Fibroblast of lung (primary cell): ENCODE results near the gene ARFRP1.

Experiments used
- EZH2 ChIP-seq: IDR thresholded peaks from 2 replicates; pipeline ENCODE4 v1.5.1; 2012; ENCODE audit warnings: low read length, control low read depth, mild to moderate bottlenecking; ENCODE audit errors: missing control alignments
- TF ChIP-seq, protein P1 (sequence below), 2 donors: IDR thresholded peaks in 1 of 2; conservative IDR thresholded peaks in 1 of 2; 1 replicate in 1 of 2; 2 replicates in 1 of 2; pipeline ENCODE4 v1.5.1; 2011 to 2012; ENCODE audit warnings: low read length in 2 of 2, control low read depth in 1 of 2, inconsistent platforms in 1 of 2, low read depth in 1 of 2, mild to moderate bottlenecking in 1 of 2

GRCh38 chr20:63734946-63735858 lies 27.4 kb upstream of the ARFRP1 start:
- TF ChIP-seq, protein P1, sequence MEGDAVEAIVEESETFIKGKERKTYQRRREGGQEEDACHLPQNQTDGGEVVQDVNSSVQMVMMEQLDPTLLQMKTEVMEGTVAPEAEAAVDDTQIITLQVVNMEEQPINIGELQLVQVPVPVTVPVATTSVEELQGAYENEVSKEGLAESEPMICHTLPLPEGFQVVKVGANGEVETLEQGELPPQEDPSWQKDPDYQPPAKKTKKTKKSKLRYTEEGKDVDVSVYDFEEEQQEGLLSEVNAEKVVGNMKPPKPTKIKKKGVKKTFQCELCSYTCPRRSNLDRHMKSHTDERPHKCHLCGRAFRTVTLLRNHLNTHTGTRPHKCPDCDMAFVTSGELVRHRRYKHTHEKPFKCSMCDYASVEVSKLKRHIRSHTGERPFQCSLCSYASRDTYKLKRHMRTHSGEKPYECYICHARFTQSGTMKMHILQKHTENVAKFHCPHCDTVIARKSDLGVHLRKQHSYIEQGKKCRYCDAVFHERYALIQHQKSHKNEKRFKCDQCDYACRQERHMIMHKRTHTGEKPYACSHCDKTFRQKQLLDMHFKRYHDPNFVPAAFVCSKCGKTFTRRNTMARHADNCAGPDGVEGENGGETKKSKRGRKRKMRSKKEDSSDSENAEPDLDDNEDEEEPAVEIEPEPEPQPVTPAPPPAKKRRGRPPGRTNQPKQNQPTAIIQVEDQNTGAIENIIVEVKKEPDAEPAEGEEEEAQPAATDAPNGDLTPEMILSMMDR (conservative IDR thresholded peaks at IDR 0.05 in 1 of 2, IDR thresholded peaks at IDR 0.05 in 1 of 2; ENCODE audit: low read depth in 1 of 2, low read length in 2 of 2): no peak
- TF ChIP-seq EZH2: no peak
